Mesothelial cell of epicardium (in vitro differentiated cells): Measurements from ENCODE around the gene NOC4L. TPM values are rescaled to one million over a fixed set of nuclear protein-coding genes. Genes with fewer than 3 reads are reported as not detected.

Source experiments
- DNase-seq, 2 experiments: peaks; one replicate each; pipeline ENCODE4 v3.0.0; 2021; ENCODE audit warnings: low spot score in 2 of 2; ENCODE audit not compliant: unreplicated experiment in 2 of 2
- H3K27ac Mint-ChIP-seq: 2 replicates; pipeline ENCODE4 v1.8.0; 2021; ENCODE audit warnings: mixed read lengths
- H3K27me3 Mint-ChIP-seq: 2 replicates; pipeline ENCODE4 v1.8.0; 2021; ENCODE audit warnings: low read depth, mixed read lengths
- H3K36me3 Mint-ChIP-seq: 2 replicates; pipeline ENCODE4 v1.8.0; 2021; ENCODE audit warnings: mixed read lengths
- H3K4me1 Mint-ChIP-seq: 2 replicates; pipeline ENCODE4 v1.8.0; 2021; ENCODE audit warnings: mixed read lengths
- H3K4me3 Mint-ChIP-seq: 2 replicates; pipeline ENCODE4 v1.8.0; 2021; ENCODE audit warnings: mild to moderate bottlenecking, moderate library complexity, mixed read lengths
- H3K9me3 Mint-ChIP-seq: 2 replicates; pipeline ENCODE4 v1.8.0; 2021; ENCODE audit warnings: mixed read lengths
- CTCF ChIP-seq: fragments of 200-600 bp; sonication (generic); IDR thresholded peaks from one replicate; pipeline ENCODE4 v1.5.0; 2021; ENCODE audit warnings: antibody characterized with exemption; ENCODE audit not compliant: unreplicated experiment
- total RNA-seq: library from RNA; stranded (reverse); gene quantifications from 3 replicates; pipeline ENCODE4 v1.2.1, GENCODE V29; 2021

NOC4L gene
- total RNA-seq, 1 donor from 2014 or later, result 25.1 TPM

GRCh38 chr12:132163911-132164288 lies 19.6 kb downstream of the NOC4L start:
- Mint-ChIP-seq H3K9me3 (no peaks in the 10 kb centered on the region), H3K4me3 (no peak overlapping the region), H3K36me3 (no peaks in the 10 kb centered on the region), H3K4me1 (no peaks in the 10 kb centered on the region), H3K27me3 (peaks cover 27% of the 10 kb centered on the region), H3K27ac (no peak overlapping the region)
- no peak for DNase-seq
- TF ChIP-seq CTCF, result peak; percentile 74

- H3K27me3 Mint-ChIP-seq, result peaks cover 27% of the 10 kb centered on the region
Measured at GRCh38 chr12:132164426-132164825, 20.2 kb downstream of the NOC4L start.

GRCh38 chr12:132165584-132165983 lies 21.3 kb downstream of the NOC4L start:
- Mint-ChIP-seq H3K36me3 (no peaks in the 10 kb centered on the region), H3K9me3 (no peaks in the 10 kb centered on the region), H3K27ac (no peak overlapping the region), H3K4me3 (no peak overlapping the region), H3K27me3 (peaks cover 30% of the 10 kb centered on the region), H3K4me1 (peaks cover 10% of the 10 kb centered on the region)
- no peak for TF ChIP-seq CTCF
- DNase-seq, result no peak

More at GRCh38 chr12:132164426-132164825, 20.2 kb downstream of the NOC4L start:
- H3K9me3 Mint-ChIP-seq, result no peaks in the 10 kb centered on the region
- no peaks in the 10 kb centered on the region for H3K36me3 Mint-ChIP-seq
- no peak for TF ChIP-seq CTCF
- no peak overlapping the region for H3K27ac Mint-ChIP-seq
- H3K4me3 Mint-ChIP-seq, result no peak overlapping the region
- no peaks in the 10 kb centered on the region for H3K4me1 Mint-ChIP-seq
- DNase-seq, result no peak

GRCh38 chr12:132166093-132166492 lies 21.8 kb downstream of the NOC4L start:
- H3K9me3 Mint-ChIP-seq, result no peaks in the 10 kb centered on the region
- no peak for DNase-seq
- no peak overlapping the region for H3K4me3 Mint-ChIP-seq
- H3K36me3 Mint-ChIP-seq, result no peaks in the 10 kb centered on the region
- H3K4me1 Mint-ChIP-seq, result peaks cover 10% of the 10 kb centered on the region
- H3K27ac Mint-ChIP-seq, result no peak overlapping the region
- TF ChIP-seq CTCF, result no peak
- H3K27me3 Mint-ChIP-seq, result peaks cover 31% of the 10 kb centered on the region

GRCh38 chr12:132166801-132167591 lies 22.7 kb downstream of the NOC4L start:
- peaks cover 10% of the 10 kb centered on the region for H3K4me1 Mint-ChIP-seq
- no peak overlapping the region for H3K4me3 Mint-ChIP-seq
- no peak for TF ChIP-seq CTCF
- H3K36me3 Mint-ChIP-seq, result no peaks in the 10 kb centered on the region
- no peak overlapping the region for H3K27ac Mint-ChIP-seq
- no peak for DNase-seq
- no peaks in the 10 kb centered on the region for H3K9me3 Mint-ChIP-seq
- peaks cover 31% of the 10 kb centered on the region for H3K27me3 Mint-ChIP-seq
